Right atrium auricular region (tissue), 2 donors: ENCODE results near the gene UTS2R. TPM values are rescaled to one million over a fixed set of nuclear protein-coding genes. Genes with fewer than 3 reads are reported as not detected.
"Not testable (repeated sequence)": the region's sequence is repeated elsewhere in the genome, so short reads cannot be mapped to it uniquely, and the experiment has no call there.

Source experiments
- DNase-seq: peaks from one replicate; pipeline ENCODE4 v3.0.0-alpha.2; 2019; ENCODE audit warnings: low spot score
- H3K27ac ChIP-seq, 2 donors: fragments of 200-600 bp; sonication (generic); 1 replicate in 1 of 2; 2 replicates in 1 of 2; pipeline ENCODE4 v1.5.1; 2016 to 2019
- H3K27me3 ChIP-seq, 2 donors: fragments of 200-600 bp; sonication (generic); one replicate each; pipeline versions ENCODE4 v1.5.1 to v1.6.0; 2017 to 2019
- H3K36me3 ChIP-seq: fragments of 200-600 bp; sonication (generic); one replicate; pipeline ENCODE4 v1.5.1; 2016
- H3K4me1 ChIP-seq, 2 donors: fragments of 200-600 bp; sonication (generic); one replicate each; pipeline versions ENCODE4 v1.5.1 to v1.6.0; 2017 to 2019
- H3K4me3 ChIP-seq, 2 donors: fragments of 200-600 bp; sonication (generic); 1 replicate in 1 of 2; 2 replicates in 1 of 2; pipeline ENCODE4 v1.5.1; 2017 to 2019; ENCODE audit warnings: mild to moderate bottlenecking in 1 of 2, moderate library complexity in 1 of 2
- H3K9me3 ChIP-seq, 2 donors: fragments of 200-600 bp; sonication (generic); one replicate each; pipeline ENCODE4 v1.5.1; 2019
- total RNA-seq, 2 donors: library from RNA; depleted of rRNA; stranded (reverse); fragments of >200 nt; gene quantifications; one replicate each; pipeline ENCODE4 v1.1.0, GENCODE V29; 2016
- TF ChIP-seq, protein P1 (sequence below), 2 donors: fragments of 200-600 bp; sonication (generic); IDR thresholded peaks; one replicate each; pipeline ENCODE4 v1.5.1; 2019; ENCODE audit warnings: antibody characterized with exemption in 2 of 2

Gene UTS2R
- total RNA-seq, 2 donors from 2014 or later = 0.44 to 16.9 TPM

DNA sequence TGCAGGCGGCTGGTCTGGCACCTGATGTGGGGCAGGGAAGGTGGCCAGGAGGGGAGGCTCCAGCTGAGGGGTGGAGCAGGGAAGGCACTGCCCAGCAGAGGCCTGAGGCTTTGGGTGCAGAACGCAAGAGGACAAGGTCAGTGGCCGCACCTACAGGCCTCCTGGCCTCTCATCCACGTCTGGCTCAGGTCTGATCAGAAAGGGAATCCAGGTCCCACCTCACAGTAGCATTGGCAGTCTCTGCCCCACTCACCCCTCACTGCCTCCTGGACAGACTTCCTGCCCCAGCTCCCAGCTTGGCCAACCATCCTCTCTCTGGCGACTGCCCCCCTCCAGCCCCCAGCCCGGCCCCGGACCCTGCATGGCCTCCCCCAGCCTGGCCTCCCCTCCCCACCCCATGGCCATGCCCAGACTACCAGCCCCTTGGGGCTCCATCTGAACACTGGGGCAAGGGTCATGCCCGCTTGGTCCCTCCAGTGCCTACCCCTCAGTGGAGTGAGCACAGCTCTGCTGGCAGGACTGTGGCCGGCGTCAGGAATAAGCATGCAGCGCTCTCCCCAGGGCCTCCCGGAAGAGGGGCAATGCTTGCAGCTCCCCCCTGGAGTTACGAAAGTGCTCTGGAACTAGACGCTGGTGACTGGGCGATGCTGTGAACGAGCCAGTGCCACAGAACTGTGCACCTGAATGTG is 4.6 kb downstream of the UTS2R start:
- no peaks in the 10 kb centered on the region for H3K9me3 ChIP-seq
- no peak overlapping the region for H3K27ac ChIP-seq
- H3K4me3 ChIP-seq = no peak overlapping the region
- H3K36me3 ChIP-seq = no peaks in the 10 kb centered on the region
- peaks cover 0 to 13% of the 10 kb centered on the region in 2 donors for H3K27me3 ChIP-seq
- no peak for DNase-seq
- H3K4me1 ChIP-seq = peaks cover 0 to 21% of the 10 kb centered on the region in 2 donors
- TF ChIP-seq, protein P1, sequence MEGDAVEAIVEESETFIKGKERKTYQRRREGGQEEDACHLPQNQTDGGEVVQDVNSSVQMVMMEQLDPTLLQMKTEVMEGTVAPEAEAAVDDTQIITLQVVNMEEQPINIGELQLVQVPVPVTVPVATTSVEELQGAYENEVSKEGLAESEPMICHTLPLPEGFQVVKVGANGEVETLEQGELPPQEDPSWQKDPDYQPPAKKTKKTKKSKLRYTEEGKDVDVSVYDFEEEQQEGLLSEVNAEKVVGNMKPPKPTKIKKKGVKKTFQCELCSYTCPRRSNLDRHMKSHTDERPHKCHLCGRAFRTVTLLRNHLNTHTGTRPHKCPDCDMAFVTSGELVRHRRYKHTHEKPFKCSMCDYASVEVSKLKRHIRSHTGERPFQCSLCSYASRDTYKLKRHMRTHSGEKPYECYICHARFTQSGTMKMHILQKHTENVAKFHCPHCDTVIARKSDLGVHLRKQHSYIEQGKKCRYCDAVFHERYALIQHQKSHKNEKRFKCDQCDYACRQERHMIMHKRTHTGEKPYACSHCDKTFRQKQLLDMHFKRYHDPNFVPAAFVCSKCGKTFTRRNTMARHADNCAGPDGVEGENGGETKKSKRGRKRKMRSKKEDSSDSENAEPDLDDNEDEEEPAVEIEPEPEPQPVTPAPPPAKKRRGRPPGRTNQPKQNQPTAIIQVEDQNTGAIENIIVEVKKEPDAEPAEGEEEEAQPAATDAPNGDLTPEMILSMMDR (IDR thresholded peaks at IDR 0.05) = no peak

DNA sequence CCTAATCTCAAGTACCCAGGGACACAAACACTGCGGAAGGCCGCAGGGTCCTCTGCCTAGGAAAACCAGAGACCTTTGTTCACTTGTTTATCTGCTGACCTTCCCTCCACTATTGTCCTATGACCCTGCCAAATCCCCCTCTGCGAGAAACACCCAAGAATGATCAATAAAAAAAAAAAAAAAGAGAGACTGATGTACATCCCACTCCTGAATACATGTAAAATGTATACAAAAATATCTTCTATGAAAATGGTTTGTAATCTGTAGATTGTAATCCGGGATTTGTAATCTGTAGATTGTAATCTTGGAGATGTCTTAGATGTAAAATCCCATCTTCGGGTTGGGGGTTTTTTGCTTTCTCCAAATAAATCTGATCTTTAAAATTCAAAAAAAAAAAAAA is 5.7 kb downstream of the UTS2R start:
- H3K9me3 ChIP-seq, H3K27me3 ChIP-seq, DNase-seq: not testable (repeated sequence)

DNA sequence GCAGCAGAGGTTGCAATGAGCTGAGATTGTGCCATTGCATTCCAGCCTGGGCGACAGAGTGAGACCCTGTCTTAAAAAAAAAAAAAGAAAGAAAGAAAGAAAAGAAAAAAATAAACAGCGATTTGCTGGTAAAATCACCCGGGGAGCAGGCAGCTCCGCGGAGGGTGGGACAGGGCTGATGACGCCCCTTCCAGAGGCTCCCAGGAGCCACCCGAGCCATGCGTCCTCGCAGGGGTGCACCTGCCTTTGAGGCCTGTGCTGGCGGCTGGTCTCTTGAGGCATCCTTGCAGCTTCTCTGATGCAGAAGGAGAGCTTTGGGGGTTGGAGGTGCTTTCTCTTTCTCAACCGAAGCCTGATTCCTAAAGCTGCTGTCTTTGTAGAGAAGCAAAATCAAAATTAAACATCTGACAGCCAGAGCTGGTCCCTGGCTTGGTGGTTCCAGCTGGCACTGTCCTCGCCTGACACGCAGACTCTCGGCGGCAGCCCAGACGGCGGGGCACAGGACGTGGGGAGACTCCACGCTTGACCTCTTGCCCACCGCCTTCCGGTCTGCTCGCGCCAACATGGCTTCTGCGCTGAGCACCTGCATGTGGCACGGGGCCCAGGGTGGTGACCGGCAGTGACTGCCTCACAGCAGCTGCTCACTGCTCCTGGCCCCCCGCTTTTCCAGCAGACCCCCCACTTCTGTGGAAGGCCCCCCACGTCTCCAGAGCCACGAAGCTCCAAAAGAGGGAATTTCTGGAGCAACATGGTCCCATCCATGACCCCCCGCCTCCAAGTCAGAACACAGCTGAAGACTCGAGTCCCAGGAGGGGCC is 6.6 kb downstream of the UTS2R start:
- no peaks in the 10 kb centered on the region for H3K27me3 ChIP-seq
- peaks cover 0 to 4% of the 10 kb centered on the region in 2 donors for H3K4me1 ChIP-seq
- no peak overlapping the region for H3K27ac ChIP-seq
- H3K4me3 ChIP-seq = no peak overlapping the region
- TF ChIP-seq, protein P1 (IDR thresholded peaks at IDR 0.05) = no peak
- H3K36me3 ChIP-seq = no peaks in the 10 kb centered on the region
- H3K9me3 ChIP-seq = no peaks in the 10 kb centered on the region
- no peak for DNase-seq

More for the DNA sequence above, 5.7 kb downstream of the UTS2R start:
- H3K36me3 ChIP-seq, H3K4me3 ChIP-seq, H3K27ac ChIP-seq: not testable (repeated sequence)
- H3K4me1 ChIP-seq = peaks cover 0 to 10% of the 10 kb centered on the region in 2 donors

DNA sequence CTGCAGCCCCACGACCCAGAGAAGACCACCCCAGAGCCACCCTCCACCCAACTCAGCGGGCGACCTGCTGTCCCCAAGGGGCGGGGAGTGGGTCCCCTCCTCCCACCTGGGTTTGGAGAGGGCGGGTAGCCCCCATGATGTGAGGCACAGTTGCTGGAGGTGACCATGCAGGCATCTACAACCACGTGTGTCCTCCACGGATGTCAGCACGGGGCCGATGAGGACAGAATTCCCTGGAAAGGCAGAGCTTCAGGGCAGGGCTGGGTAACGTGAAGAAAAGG is 7.1 kb downstream of the UTS2R start:
- no peaks in the 10 kb centered on the region for H3K27me3 ChIP-seq
- DNase-seq = no peak
- H3K27ac ChIP-seq = no peak overlapping the region
- no peaks in the 10 kb centered on the region for H3K9me3 ChIP-seq
- no peak overlapping the region for H3K4me3 ChIP-seq
- TF ChIP-seq, protein P1 (IDR thresholded peaks at IDR 0.05) = no peak
- peaks cover 0 to 4% of the 10 kb centered on the region in 2 donors for H3K4me1 ChIP-seq
- no peaks in the 10 kb centered on the region for H3K36me3 ChIP-seq

DNA sequence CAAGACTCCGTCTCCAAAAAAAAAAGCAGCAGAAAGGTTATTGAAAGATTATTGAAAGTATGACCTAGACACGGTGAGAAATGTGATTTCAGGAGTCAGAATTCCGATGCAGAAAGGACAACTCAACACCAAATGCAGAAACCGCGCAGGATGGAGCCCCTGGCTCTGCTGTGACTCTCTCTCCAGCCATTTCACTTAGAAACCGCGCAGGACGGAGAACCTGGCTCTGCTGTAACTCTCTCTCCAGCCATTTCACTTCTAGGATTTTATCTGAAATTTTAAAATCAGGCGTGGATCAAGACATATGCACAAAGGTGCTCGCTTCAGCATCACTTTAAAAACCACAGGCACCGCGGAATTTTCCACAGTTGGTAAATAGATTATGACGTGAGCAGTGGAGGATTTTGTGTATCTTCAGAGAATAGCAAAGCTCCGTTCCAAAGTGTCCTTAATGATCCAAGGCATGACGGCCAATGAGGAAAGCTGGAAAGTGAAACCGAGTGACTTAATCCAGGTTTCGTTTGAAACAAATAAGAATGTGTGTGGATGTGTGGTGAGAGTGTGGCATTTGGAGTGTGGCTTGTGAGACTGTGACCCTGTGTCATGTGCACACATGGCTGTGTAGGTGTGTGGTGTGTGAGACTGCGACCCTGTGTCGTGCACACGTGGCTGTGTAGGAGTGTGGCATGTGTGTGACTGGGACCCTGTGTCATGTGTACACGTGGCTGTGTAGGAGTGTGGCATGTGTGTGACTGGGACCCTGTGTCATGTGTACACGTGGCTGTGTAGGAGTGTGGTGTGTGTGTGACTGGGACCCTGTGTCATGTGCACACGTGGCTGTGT is 9.5 kb downstream of the UTS2R start:
- Histone ChIP-seq H3K4me3 (no peak overlapping the region), H3K9me3 (no peaks in the 10 kb centered on the region), H3K27me3 (no peaks in the 10 kb centered on the region), H3K27ac (no peak overlapping the region), H3K36me3 (no peaks in the 10 kb centered on the region), H3K4me1 (peaks cover 0 to 22% of the 10 kb centered on the region in 2 donors)
- no peak for DNase-seq
- TF ChIP-seq, protein P1 (IDR thresholded peaks at IDR 0.05) = no peak

DNA sequence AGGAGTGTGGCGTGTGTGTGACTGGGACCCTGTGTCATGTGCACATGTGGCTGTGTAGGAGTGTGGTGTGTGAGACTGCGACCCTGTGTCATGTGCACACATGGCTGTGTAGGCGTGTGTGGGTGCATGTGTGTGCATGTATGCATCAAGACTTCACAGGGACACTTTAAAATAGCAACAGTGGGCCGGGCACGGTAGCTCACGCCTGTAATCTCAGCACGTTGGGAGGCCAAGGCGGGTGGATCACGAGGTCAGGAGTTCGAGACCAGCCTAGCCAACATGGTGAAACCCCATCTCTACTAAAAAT is 10.1 kb downstream of the UTS2R start:
- not testable (repeated sequence) for H3K27me3 ChIP-seq, H3K4me3 ChIP-seq, DNase-seq, H3K36me3 ChIP-seq, H3K27ac ChIP-seq, H3K9me3 ChIP-seq
- H3K4me1 ChIP-seq = peaks cover 0 to 26% of the 10 kb centered on the region in 2 donors

DNA sequence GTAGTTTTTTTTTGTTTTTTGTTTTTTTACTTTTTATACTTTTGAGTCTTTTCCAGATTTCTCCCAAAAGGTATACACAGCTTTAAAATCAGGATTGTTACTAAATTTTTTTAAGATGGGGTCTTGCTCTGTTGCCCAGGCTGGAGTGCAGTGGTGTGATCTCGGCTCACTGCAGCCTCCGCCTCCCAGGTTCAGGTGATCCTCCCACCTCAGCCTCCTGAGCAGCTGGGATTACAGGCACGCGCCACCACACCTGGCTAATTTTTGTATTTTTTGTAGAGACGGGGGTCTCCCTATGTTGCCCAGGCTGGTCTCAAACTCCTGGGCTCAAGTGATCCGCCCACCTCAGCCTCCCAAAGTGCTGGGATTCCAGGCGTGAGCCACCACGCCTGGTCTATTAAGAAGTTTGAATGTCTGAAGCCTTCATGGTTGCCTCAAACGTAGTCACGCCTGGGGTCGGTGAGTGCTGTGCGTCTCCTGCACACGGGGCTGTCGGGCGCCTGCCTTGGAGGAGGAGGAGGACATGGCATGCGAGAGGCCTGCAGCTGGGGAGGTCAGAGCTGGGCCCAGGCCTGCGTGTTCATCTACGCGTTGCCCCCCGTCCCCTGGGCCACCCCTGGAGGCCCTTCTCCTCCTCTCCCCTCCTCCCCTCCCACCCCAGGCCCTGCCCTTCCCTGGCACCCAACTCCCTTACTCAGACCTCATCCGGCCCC is 10.8 kb downstream of the UTS2R start:
- H3K36me3 ChIP-seq, H3K4me3 ChIP-seq, H3K27me3 ChIP-seq, H3K9me3 ChIP-seq, H3K27ac ChIP-seq, DNase-seq: not testable (repeated sequence)
- peaks cover 0 to 30% of the 10 kb centered on the region in 2 donors for H3K4me1 ChIP-seq
